GM19238 (cell line): ENCODE measurements around the gene MARS1.
"Not testable (repeated sequence)": the region's sequence is repeated elsewhere in the genome, so short reads cannot be mapped to it uniquely, and the experiment has no call there.

ENCODE experiments used
- DNase-seq: peaks from one replicate; pipeline ENCODE4 v3.0.0; 2011; ENCODE audit warnings: low spot score; ENCODE audit not compliant: insufficient read length

The MARS1 gene

GRCh38 chr12:57491393-57492280 lies 3.8 kb downstream of the MARS1 start:
- DNase-seq, result no peak

GRCh38 chr12:57495051-57495701 lies 7.3 kb downstream of the MARS1 start:
- not testable (repeated sequence) for DNase-seq

DNA sequence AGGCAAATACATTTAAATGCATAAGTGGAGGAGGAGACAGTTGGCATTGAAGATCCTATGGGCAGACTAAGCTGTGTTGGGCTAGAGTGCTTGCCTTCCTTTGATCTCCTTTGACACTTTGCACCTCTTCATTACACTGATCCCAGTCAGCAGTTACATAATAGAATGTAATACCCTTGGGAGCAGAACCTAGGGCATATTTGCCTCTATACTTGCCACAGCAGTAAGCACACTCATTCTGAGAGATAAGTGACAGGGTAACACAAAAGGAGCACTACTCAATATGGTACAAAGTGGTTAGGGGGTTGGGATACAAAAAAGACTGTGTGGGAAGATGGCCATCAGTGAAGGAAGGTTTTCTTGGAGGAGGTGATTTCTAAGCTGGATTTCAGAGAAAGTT lies 9.0 kb downstream of the MARS1 start:
- no peak for DNase-seq

DNA sequence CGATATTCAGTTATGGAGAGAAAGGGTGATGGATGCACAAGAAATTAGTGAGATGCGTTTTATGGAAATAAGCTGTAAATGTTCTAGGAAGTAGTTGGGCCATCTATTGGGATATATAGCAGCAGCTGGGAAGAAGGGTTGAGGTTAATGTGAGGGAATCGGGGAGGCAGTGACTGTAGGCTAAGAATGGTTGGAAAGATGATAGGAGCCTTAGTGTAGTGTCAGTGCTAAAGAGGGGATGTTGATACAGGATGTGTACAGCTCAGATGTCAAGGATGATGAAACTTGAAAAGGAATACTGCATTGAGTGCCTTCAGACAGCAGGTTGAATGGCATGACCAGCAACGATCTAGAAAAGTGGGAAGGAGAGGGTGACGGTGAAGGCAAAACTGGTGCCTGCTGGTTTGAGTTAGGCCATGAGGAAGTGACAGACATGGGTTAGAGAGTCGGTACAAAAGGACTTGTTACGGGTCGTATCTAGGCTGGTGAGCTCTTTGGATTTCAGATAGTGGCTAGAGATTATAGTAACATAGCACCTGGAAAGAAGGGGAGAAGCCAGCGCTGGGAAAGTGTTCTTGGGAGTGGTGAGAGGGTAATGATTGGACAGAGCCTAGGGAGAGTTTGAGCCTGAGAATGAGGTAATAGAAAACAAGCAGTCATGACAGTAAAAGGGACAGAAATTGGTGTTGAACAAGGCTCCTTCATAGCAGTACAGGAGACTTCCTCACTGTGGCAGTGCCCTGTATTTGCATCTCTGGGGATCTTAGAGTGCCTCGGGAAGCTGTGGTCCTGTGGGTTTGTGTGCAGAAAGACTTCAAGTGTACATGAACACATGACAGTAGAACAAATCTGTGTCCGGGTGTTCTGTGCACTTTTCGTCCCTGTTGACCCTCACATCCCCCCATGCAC lies 9.6 kb downstream of the MARS1 start:
- no peak for DNase-seq

GRCh38 chr12:57498132-57498502 lies 10.2 kb downstream of the MARS1 start:
- DNase-seq, result no peak

- DNase-seq, result no peak
Measured at GRCh38 chr12:57498571-57498970, 10.7 kb downstream of the MARS1 start.

GRCh38 chr12:57500213-57500612 lies 12.3 kb downstream of the MARS1 start:
- DNase-seq, result no peak

DNA sequence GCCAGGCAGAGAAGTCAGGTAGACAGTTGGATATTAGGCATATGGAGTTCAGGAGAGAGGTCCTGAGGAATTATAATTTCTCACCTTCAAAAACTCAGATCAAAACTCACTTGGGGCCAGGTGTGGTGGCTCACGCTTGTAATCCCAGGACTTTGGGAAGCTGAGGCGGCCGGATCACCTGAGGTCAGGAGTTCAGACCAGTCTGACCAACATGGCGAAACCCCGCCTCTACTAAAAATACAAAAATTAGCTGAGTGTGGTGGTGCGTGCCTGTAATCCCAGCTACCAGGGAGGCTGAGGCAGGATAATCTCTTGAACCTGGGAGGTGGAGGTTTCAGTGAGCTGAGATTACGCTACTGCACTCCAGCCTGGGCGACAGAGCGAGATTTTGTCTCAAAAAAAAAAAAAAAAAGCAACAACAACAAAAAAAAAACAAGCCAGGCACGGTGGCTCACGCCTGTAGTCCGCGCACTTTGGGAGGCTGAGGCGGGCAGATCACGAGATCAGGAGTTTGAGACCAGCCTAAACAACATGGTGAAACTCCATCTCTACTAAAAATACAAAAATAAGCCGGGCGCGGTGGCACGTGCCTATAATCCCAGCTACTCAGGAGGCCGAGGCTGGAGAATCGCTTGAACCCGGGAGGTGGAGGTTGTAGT lies 14.6 kb downstream of the MARS1 start:
- DNase-seq, result not testable (repeated sequence)

GRCh38 chr12:57506541-57506940 lies 18.7 kb downstream of the MARS1 start:
- DNase-seq, result not testable (repeated sequence)

GRCh38 chr12:57507796-57508195 lies 19.9 kb downstream of the MARS1 start:
- DNase-seq, result not testable (repeated sequence)

GRCh38 chr12:57511161-57511560 lies 23.3 kb downstream of the MARS1 start:
- no peak for DNase-seq

DNA sequence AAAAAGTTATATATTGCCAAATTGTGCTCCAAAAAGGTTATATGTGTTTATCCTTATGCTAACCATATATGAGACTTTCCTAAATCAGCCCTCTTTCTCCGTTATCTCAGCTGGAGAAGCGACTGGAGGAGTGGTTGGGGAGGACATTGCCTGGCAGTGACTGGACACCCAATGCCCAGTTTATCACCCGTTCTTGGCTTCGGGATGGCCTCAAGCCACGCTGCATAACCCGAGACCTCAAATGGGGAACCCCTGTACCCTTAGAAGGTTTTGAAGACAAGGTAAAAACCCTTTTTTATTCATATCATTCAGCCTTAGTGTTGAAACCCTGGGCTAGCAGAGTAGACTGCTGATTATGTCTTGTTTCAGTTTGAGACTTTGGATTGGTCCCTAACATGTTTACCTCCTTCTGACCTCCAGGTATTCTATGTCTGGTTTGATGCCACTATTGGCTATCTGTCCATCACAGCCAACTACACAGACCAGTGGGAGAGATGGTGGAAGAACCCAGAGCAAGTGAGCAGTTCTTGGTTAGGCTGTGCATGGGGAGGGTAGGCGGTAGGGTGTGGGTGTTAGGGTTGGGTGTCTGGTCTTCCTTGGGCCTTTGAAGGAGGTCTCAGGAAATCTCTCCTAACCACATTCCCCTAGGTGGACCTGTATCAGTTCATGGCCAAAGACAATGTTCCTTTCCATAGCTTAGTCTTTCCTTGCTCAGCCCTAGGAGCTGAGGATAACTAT lies 23.9 kb downstream of the MARS1 start:
- DNase-seq, result no peak

GRCh38 chr12:57512665-57513064 lies 24.8 kb downstream of the MARS1 start:
- no peak for DNase-seq

DNA sequence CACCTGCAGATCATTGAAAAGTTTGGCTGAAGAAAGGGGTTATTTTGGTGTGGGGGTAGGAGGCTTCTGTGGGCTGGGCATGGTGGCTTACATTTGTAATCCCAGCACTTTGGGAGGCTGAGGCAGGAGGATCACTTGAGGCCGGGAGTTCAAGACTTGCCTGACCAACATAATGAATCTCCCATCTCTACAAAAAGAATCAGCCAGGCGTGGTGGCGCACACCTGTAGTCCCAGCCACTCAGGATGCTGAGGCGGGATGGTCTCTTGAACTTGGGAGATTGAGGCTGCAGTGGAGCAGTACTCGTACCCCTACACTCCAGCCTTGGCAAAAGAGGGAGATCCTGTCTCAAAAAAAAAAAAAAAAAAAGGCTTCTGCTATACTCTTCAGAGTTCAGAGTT lies 25.4 kb downstream of the MARS1 start:
- no peak for DNase-seq

- DNase-seq, result not testable (repeated sequence)
Measured at GRCh38 chr12:57513677-57514076, 25.8 kb downstream of the MARS1 start.

GRCh38 chr12:57514246-57514645 lies 26.4 kb downstream of the MARS1 start:
- not testable (repeated sequence) for DNase-seq

DNA sequence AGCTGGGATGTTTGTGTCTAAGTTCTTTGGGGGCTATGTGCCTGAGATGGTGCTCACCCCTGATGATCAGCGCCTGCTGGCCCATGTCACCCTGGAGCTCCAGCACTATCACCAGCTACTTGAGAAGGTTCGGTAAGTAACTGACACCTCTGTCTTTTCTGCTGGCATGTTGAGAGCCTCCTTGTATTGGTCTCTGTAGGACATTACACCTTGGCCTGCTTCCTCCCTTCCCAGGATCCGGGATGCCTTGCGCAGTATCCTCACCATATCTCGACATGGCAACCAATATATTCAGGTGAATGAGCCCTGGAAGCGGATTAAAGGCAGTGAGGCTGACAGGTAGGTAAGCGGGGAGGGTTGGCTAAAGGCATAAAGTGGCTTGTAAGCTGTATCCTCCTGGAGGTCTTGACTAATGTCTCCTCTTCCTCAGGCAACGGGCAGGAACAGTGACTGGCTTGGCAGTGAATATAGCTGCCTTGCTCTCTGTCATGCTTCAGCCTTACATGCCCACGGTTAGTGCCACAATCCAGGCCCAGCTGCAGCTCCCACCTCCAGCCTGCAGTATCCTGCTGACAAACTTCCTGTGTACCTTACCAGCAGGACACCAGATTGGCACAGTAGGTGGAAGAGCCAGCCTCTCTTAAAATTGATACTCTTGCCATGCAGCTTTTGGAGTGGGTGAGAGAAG lies 27.0 kb downstream of the MARS1 start:
- no peak for DNase-seq

DNA sequence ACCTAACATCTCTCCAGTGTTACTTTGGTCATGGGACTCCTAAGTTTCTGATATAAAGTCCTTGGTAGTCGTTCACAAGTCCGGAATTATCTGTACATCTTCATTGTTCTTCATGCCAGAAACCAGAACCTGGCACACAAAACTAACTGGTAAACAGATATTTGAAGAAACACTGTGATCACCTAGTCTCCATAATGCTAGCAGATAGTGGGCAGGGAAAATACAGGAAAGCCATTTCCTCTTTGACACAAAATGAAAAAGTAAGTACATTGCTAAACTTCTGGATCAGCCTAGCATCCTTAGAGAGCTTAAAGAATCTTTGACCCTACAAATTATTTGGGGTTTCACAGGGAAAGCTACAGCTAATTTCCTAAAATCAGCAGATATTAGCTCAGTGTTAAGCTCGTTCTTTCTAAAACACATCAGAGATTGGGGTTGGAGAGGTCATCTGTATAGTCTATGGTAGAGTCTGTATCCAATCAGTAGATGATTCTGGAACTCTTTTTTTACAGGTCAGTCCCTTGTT lies 27.6 kb downstream of the MARS1 start:
- no peak for DNase-seq

DNA sequence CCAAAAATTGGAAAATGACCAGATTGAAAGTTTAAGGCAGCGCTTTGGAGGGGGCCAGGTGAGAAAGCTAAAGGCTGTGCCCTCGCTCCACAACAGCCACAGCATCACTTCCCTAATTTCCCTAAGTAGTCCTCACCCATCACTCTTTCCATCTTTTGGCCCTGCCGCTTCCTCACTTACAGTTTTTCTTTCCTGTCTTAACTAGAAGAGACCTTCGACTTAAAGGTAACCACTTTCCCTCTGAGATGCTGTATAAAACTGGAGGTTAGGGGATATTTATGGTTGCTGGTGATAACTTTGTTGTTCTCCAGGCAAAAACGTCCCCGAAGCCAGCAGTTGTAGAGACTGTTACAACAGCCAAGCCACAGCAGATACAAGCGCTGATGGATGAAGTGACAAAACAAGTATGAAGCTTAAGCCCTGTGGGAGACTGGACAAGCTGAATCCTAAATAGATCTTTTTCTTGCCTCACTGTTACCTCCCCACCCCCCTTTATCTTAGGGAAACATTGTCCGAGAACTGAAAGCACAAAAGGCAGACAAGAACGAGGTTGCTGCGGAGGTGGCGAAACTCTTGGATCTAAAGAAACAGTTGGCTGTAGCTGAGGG lies 28.2 kb downstream of the MARS1 start:
- DNase-seq, result no peak
